GM12873 (cell line): ENCODE results near the gene PCDHB16.
A peak's percentile ranks its signal among the peaks of the same experiment; 100 is the strongest.

Experiments
- TF ChIP-seq, protein P1 (sequence below): IDR thresholded peaks from 2 replicates; pipeline ENCODE4 v1.5.1; 2012; ENCODE audit warnings: low read depth, mild to moderate bottlenecking, moderate library complexity, low read length, control low read depth; ENCODE audit not compliant: insufficient read depth; ENCODE audit errors: missing control alignments

The PCDHB16 gene

DNA sequence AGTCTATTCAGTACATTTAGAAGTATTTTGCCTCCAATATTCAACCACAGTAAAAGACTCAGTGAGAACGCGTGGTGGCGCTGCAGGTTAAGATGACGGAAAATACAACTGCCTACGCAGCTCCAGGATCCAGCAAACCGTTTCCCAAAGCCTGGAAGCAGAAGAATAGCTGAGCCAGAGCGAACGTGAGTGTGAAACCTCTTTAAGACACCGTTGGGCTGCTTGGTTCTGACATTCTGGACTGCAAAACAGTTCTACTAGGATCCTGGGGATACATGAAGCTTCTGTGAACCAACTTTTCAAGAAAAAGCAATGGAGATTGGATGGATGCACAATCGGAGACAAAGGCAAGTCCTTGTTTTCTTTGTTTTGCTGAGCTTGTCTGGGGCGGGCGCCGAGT lies at the start of gene PCDHB16:
TSS of gene PCDHB16 (plus strand) at position 140 of the 400 bp plus-strand sequence. CDS start at position 313, 173 bp downstream.
- TF ChIP-seq, protein P1, sequence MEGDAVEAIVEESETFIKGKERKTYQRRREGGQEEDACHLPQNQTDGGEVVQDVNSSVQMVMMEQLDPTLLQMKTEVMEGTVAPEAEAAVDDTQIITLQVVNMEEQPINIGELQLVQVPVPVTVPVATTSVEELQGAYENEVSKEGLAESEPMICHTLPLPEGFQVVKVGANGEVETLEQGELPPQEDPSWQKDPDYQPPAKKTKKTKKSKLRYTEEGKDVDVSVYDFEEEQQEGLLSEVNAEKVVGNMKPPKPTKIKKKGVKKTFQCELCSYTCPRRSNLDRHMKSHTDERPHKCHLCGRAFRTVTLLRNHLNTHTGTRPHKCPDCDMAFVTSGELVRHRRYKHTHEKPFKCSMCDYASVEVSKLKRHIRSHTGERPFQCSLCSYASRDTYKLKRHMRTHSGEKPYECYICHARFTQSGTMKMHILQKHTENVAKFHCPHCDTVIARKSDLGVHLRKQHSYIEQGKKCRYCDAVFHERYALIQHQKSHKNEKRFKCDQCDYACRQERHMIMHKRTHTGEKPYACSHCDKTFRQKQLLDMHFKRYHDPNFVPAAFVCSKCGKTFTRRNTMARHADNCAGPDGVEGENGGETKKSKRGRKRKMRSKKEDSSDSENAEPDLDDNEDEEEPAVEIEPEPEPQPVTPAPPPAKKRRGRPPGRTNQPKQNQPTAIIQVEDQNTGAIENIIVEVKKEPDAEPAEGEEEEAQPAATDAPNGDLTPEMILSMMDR: peak; percentile 25

DNA sequence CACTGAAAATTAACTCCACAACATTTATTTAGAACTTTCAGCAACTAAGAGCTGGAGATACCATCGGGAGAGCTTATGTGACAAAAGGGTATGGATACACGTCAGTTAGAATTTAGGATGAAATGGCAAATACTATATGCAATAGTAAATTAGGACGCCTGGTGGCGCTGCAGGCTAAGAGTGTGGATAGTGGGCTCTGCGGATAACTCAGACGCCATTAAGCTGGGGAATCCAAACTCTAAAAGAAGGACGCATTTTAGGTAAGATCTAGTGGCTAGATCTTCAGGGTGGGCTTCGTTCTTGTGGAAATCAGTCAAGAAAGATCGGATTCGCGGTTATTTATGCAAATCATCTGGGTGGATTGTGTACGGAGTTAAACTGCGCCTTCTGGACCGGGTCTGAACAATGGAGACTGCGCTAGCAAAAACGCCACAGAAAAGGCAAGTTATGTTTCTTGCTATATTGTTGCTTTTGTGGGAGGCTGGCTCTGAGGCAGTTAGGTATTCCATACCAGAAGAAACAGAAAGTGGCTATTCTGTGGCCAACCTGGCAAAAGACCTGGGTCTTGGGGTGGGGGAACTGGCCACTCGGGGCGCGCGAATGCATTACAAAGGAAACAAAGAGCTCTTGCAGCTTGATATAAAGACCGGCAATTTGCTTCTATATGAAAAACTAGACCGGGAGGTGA lies 47.0 kb upstream of the PCDHB16 start, which contains the start of gene PCDHB5:
TSS of gene PCDHB5 (plus strand) at position 177 of the 688 bp plus-strand sequence. CDS start at position 406, 229 bp downstream.
- TF ChIP-seq, protein P1: peak; percentile 28

DNA sequence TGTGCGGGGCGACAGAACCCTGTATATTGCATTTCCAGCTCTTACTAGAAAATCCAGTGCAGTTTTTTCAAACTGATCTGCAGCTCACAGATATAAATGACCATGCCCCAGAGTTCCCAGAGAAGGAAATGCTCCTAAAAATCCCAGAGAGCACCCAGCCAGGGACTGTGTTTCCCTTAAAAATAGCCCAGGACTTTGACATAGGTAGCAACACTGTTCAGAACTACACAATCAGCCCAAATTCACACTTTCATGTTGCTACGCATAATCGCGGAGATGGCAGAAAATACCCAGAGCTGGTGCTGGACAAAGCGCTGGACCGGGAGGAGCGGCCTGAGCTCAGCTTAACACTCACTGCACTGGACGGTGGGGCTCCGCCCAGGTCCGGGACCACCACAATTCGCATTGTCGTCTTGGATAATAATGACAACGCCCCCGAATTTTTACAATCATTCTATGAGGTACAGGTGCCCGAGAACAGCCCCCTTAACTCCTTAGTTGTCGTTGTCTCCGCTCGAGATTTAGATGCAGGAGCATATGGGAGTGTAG lies 46.4 kb upstream of the PCDHB16 start:
- TF ChIP-seq, protein P1: no peak

DNA sequence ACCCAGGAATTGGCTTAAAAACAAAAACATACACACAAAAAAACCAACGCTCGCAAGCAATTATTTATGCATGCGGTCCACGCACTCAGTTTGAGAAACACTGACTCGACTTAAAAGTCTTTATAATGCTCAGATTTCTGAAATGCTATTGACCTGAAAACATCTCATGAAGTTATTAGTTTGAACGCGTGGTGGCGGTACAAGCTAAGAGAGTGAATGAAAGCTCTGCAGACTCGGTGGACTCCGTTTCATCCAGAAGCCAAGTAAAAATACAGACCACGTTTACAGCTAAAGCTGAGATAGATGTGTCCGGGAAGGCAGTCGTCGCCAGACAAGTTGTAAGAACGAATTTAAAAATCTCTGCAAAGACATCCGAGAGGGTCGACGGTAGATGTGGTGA lies 32.4 kb upstream of the PCDHB16 start, which contains the start of gene PCDHB6:
TSS of gene PCDHB6 (plus strand) at position 246 of the 400 bp plus-strand sequence. CDS start 201 bp downstream, outside the sequence.
- TF ChIP-seq, protein P1: no peak

DNA sequence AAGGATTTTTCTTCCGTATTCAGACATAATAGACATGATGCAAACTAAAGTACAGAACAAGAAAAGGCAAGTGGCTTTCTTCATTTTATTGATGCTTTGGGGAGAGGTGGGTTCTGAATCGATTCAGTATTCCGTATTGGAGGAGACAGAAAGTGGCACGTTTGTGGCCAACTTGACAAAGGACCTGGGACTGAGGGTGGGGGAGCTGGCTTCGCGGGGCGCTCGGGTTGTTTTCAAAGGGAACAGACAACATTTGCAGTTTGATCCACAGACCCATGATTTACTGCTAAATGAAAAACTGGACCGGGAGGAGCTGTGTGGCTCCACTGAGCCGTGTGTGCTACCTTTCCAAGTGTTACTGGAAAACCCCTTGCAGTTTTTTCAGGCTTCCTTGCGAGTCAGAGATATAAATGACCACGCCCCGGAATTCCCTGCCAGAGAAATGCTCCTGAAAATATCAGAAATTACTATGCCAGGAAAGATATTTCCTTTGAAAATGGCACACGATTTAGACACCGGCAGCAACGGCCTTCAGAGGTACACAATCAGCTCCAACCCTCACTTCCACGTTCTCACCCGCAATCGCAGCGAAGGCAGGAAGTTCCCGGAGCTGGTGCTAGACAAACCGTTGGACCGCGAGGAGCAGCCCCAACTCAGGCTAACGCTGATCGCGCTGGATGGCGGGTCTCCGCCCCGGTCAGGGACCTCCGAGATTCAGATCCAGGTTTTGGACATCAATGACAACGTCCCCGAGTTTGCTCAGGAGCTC lies 31.8 kb upstream of the PCDHB16 start:
- TF ChIP-seq, protein P1: no peak

DNA sequence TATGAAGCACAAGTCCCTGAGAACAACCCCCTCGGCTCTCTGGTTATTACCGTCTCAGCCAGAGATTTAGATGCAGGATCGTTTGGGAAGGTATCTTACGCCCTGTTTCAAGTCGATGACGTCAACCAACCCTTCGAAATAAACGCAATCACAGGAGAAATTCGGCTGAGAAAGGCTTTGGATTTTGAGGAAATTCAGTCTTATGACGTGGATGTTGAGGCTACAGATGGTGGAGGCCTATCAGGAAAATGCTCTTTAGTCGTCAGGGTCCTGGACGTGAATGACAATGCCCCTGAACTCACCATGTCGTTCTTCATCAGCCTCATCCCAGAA lies 31.2 kb upstream of the PCDHB16 start:
- TF ChIP-seq, protein P1: no peak

DNA sequence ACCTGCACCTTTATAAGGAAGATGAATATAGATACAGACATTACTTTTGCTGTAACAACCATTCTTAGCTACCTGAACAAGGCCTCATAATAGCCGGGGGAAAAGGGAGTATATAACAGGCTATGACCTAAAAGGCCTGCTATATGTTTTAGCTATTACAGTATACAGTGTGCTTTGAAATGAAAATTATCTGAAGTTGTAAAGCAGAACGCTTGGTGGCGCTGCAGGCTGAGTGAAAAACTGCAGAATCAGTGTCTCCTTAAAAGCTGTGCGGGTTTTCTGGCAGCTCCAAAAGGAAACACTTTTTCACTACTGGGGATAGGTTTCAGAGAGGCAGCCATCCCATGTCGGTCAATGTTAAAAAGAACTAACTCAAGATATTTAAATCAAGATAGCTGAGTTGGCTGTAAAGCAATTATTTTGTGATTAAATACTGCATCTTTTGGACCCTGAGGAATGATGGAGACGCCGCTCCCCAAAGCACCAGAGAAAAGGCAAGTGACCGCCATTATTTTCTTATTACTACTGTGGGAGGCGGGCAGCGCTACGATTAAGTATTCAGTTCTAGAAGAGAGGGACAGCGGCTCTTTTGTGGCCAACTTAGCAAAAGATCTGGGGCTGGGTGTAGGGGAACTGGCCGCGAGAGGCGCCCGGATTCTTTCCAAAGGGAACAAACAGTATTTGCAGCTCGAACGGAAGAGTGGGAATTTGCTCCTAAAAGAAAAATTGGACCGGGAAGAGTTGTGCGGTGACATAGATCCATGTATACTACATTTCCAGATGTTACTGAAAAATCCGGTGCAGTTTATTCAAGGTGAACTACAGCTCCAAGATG lies 26.4 kb upstream of the PCDHB16 start:
- TF ChIP-seq, protein P1: no peak
